AG09319 (cell line): Measurements from ENCODE around the gene DISC1.

Experiments
- DNase-seq: peaks from one replicate; pipeline ENCODE4 v3.0.0-alpha.2; 2010; ENCODE audit warnings: low read depth; ENCODE audit errors: extremely low read depth
- TF ChIP-seq, protein P1 (sequence below): IDR thresholded peaks from 2 replicates; pipeline ENCODE4 v1.5.1; 2011; ENCODE audit warnings: low read depth, mild to moderate bottlenecking, inconsistent platforms, low read length, moderate library complexity

Gene DISC1

DNA sequence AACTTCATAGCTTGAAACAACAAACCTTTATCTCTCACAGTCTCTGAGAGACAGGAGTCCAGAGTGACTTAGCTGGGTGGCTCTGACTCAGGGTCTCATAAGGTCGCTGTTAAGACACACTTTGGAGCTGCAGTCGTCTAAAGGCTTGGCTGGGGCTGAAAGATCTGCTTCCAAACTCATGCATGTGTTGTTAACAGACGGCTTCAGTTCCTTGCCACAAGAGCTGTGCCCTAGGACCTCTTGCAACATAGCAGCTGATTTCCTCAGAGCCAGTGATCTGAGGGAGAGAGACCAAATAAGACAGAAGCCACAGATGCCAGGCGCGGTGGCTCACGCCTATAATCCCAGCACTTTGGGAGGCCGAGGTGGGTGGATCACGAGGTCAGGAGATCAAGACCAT is 176.8 kb downstream of the DISC1 start:
- DNase-seq, result no peak
- TF ChIP-seq, protein P1, sequence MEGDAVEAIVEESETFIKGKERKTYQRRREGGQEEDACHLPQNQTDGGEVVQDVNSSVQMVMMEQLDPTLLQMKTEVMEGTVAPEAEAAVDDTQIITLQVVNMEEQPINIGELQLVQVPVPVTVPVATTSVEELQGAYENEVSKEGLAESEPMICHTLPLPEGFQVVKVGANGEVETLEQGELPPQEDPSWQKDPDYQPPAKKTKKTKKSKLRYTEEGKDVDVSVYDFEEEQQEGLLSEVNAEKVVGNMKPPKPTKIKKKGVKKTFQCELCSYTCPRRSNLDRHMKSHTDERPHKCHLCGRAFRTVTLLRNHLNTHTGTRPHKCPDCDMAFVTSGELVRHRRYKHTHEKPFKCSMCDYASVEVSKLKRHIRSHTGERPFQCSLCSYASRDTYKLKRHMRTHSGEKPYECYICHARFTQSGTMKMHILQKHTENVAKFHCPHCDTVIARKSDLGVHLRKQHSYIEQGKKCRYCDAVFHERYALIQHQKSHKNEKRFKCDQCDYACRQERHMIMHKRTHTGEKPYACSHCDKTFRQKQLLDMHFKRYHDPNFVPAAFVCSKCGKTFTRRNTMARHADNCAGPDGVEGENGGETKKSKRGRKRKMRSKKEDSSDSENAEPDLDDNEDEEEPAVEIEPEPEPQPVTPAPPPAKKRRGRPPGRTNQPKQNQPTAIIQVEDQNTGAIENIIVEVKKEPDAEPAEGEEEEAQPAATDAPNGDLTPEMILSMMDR, result no peak

DNA sequence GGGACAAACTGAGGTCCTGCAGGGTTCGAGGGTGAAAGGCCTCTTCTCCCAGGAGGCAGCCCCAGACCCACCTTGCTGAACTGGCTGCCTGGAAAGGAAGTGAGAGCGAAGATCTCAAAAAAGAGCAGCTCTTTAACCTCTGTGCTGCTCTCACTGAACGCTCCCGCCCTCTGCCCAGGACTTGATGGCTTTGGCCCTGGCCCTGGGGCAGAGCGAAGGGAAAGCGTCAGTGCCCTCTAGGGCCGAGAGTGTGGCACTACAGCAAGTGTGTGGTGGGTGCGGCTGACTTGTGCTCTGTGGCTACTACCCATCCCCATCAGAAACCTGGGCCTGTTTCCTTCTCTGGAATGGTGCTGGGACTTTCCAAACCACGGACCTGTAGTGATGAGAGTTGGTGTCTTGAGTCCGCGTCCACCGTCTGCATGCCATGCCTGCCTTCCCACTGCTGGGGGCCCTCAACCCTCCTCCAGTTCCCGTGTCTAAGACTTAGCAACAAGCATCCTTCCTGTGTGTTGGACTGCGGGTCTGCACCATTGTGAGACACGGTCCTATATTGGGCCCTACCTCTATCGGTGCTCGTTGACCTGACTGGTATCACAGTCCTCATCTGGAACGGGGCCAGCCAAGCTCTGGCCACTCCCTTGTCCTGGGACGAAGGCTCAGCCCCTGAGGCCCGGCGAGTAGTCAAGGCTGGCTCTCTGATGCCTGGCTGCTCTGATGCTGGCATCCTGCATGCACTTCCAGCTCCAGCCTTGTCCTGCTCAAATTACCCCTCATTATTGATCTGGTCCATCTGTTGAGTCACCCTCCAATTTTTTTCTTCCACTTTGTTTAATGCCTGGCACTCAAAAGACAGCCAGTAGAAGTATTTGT is 180.3 kb downstream of the DISC1 start:
- TF ChIP-seq, protein P1, result peak; percentile 28

DNA sequence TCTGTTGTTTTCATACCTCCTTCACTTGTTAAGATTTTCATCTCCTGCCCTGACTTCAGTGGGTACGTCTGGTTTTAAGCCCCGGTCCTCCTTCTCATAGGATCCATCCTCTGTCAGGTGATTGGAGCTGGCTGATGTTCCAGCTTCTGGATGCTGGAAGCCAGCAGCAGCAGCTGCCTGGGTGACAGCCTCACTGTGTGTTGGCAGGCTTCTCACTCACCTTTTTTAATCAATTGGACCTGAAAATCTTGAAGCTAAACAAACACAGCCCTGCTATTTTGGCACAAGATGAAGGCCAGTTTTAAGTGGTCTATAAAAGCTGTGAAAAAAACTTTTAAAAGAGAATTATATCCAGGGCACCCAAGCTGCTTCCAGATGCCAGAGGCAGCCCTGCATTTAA is 181.0 kb downstream of the DISC1 start:
- no peak for DNase-seq
- TF ChIP-seq, protein P1, result no peak

More for the DNA sequence above, 180.3 kb downstream of the DISC1 start:
- DNase-seq, result no peak

DNA sequence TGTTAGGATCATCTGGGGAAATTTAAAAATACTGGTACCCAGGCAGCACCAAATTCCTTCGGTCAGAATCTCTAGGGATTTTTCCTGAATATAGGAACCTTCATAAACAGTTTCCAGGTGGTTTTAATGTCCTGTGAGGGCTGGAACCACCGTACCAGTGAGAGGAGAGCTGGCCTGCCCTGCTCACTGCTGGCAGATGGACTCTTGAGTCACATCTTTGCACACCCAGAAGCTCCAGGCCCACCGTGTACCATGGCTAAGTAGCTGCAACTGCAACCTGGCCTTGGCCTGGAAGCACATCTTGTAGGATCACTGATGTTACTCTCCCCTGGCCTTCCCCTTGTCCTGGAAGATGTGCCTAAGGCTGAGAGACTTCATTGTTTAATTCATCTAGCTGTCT is 181.5 kb downstream of the DISC1 start:
- no peak for DNase-seq
- TF ChIP-seq, protein P1, result no peak

DNA sequence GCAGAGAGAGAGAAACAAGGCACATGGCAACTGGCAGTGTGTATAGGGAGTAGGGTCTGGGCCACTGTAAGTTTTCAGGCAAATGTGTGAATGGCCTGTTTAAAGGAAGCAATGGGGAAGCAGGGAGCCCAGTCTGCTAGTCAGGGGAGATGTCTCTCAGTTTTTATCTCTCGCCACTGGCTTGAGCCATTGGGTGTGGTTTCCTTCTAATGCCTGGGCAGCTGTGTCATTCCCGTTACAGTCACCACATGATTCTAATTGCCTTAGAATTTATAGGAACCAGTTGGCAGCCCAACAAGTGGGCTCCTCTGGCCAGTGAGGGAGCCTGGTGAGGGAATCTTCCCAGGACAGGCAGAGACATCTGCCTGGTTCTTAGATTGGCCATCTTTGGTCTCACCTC is 182.4 kb downstream of the DISC1 start:
- no peak for DNase-seq
- TF ChIP-seq, protein P1, result no peak

DNA sequence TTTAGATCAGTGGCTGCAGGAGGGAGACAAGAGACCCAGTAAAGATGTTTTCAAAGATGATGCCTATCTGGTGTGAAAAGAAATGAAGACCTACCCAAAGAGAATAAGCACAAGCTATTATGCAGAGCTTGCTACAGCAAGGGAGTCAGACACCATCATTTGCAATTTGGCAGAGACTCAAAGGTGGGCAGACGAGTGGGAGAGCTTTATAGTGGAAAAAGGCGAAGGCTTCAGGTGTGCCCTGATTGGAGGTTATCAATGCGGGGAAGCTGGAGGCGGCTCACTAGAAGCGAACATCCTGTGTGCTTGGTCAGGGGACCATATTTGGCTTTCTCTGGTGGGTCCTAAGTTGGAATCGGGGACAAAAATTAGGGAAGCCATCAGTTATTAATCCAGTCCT is 183.8 kb downstream of the DISC1 start:
- no peak for DNase-seq
- TF ChIP-seq, protein P1, result no peak

DNA sequence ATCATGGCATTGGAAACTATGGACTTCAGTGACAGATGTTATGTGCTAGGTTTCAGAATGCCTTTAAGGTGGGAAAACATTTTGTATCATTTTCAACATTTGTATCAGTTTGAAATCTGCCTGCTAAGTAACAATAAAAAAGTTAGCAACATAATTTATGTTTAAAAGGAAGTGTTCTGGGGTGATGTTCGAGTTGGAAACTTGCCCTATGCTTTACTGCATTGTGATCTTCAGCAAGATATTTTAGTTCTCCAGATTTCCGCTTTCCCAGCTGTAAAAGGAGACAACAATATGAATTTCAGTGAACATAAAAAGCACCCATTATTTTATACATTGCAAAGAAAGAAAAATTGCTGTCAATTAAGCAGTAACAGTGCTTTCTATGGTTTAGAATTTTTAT is 187.4 kb downstream of the DISC1 start:
- no peak for DNase-seq
- TF ChIP-seq, protein P1, result no peak
